VCaP (cell line): ENCODE measurements around the gene CENPM.

ENCODE experiments used
- H3K27ac ChIP-seq: fragments of 450-650 bp; 2 replicates; pipeline ENCODE4 v1.5.1; 2017
- TF ChIP-seq, protein P1 (sequence below): fragments of 450-650 bp; conservative IDR thresholded peaks from 2 replicates; pipeline ENCODE4 v1.5.1; 2017; ENCODE audit warnings: mild to moderate bottlenecking, moderate library complexity

CENPM gene

DNA sequence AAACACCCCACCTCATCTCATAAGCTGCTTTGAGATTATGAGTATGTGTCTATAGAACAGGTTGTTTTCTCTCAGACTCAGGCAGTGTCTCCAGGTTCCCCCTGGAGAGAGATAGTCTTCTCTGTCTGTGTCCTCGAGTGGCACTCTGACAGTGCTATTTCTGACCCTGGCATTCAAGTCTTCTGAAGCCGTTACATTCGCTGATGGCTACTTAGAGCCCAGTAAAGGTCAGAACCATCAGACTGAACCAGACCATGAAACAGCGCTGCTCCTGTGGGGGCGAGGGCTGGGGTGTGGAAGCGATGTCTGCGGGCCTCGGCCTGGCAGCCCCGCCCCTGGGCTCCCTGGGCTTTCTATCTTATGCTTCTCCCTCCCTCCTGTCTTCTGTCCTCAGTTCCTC, 55.5 kb downstream of the CENPM start:
- TF ChIP-seq, protein P1, sequence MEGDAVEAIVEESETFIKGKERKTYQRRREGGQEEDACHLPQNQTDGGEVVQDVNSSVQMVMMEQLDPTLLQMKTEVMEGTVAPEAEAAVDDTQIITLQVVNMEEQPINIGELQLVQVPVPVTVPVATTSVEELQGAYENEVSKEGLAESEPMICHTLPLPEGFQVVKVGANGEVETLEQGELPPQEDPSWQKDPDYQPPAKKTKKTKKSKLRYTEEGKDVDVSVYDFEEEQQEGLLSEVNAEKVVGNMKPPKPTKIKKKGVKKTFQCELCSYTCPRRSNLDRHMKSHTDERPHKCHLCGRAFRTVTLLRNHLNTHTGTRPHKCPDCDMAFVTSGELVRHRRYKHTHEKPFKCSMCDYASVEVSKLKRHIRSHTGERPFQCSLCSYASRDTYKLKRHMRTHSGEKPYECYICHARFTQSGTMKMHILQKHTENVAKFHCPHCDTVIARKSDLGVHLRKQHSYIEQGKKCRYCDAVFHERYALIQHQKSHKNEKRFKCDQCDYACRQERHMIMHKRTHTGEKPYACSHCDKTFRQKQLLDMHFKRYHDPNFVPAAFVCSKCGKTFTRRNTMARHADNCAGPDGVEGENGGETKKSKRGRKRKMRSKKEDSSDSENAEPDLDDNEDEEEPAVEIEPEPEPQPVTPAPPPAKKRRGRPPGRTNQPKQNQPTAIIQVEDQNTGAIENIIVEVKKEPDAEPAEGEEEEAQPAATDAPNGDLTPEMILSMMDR, result no peak
- H3K27ac ChIP-seq, result no peak overlapping the region
